ENCODE results near the gene NPIPA3. TPM values are rescaled to one million over a fixed set of nuclear protein-coding genes. Genes with fewer than 3 reads are reported as not detected.
"Not testable (repeated sequence)": the region's sequence is repeated elsewhere in the genome, so short reads cannot be mapped to it uniquely, and the experiment has no call there.

NPIPA3 gene
- total RNA-seq, 3 donors from 2014 or later = 1.1 to 3.4 TPM; not detected in 1

DNA sequence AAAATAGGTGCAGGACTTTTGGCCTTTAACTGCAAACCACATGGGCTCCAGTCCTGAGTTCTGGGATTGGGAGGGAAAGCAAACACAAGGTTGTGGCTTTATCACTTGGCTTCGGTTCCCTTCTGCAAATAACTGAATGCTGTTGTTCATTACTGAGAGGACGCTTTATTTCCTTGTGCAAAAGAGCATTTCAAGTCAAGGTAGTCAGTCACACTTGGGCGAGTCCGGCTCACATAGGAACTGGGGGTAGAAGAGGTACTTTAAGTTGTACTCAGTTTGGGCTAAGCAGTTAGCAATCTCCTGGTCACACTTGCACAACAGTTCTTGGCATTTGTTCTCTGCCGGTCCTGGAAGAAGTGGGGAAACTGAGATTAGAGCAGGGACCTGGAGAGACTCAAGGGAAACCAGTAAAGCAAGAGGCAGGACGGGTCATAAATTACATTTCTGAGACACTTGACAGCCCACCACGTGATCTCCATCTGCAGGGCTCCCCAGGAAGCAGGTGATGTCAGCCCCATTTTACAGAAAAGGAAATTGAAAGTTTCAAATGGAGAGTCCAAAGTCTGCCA lies 30.7 kb upstream of the NPIPA3 start:
- H3K36me3 ChIP-seq (ENCODE audit: low read depth) = peaks cover 8% of the 10 kb centered on the region
- no peaks in the 10 kb centered on the region for H3K9me3 ChIP-seq
- peak in 2 of 3 donors; percentile 47 to 71 for DNase-seq
- TF ChIP-seq, protein P1, sequence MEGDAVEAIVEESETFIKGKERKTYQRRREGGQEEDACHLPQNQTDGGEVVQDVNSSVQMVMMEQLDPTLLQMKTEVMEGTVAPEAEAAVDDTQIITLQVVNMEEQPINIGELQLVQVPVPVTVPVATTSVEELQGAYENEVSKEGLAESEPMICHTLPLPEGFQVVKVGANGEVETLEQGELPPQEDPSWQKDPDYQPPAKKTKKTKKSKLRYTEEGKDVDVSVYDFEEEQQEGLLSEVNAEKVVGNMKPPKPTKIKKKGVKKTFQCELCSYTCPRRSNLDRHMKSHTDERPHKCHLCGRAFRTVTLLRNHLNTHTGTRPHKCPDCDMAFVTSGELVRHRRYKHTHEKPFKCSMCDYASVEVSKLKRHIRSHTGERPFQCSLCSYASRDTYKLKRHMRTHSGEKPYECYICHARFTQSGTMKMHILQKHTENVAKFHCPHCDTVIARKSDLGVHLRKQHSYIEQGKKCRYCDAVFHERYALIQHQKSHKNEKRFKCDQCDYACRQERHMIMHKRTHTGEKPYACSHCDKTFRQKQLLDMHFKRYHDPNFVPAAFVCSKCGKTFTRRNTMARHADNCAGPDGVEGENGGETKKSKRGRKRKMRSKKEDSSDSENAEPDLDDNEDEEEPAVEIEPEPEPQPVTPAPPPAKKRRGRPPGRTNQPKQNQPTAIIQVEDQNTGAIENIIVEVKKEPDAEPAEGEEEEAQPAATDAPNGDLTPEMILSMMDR (IDR thresholded peaks at IDR 0.05) = no peak
- intact Hi-C loops (cut with DNase I, micrococcal nuclease) = no loop called here
- H3K4me3 ChIP-seq = no peak overlapping the region
- peak; percentile 55 for ATAC-seq
- peaks cover 30% of the 10 kb centered on the region for H3K4me1 ChIP-seq (ENCODE audit: low read depth)

DNA sequence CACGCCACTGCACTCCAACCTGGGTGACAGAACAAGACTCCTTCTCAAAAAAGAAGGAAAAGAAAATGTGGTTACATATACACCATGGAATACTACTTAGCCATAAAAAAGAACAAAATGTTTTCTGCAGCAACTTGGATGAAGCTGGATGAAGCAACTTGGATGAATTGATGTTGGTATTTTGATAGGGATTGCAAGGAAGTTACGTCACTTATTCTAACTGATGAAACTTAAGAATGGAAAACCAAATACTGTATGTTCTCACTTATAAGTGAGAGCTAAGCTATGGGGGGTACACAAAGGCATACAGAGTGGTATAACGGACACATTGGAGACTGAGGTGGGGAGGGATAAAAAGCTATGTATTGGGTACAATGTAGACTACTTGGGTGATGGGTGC lies 26.6 kb upstream of the NPIPA3 start:
- no peaks in the 10 kb centered on the region for H3K9me3 ChIP-seq
- TF ChIP-seq, protein P1 (IDR thresholded peaks at IDR 0.05) = no peak
- DNase-seq (no peak), ATAC-seq (no peak)
- H3K4me1 ChIP-seq (ENCODE audit: low read depth) = peaks cover 16% of the 10 kb centered on the region
- no peaks in the 10 kb centered on the region for H3K36me3 ChIP-seq (ENCODE audit: low read depth)
- no peak overlapping the region for H3K4me3 ChIP-seq
- intact Hi-C loops (cut with DNase I, micrococcal nuclease) = no loop called here

DNA sequence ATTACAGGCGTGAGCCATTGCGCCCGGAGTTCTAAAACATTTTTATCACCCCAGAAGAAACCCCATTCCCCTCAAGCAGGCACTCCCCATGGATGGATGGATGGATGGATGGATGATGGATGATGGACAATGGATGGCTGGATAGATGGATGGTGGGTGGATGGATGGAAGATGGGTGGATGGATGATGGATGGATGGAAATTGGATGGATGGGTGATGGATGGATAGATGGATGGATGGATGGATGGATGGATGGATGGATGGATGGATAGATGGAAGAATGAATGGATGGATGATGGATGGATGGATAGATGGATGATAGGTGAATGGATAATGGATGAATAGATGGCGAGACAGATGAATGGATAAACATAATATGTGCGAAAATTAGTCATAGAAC lies 25.6 kb upstream of the NPIPA3 start:
- intact Hi-C loops (cut with DNase I, micrococcal nuclease) = no loop called here
- no peak for ATAC-seq

DNA sequence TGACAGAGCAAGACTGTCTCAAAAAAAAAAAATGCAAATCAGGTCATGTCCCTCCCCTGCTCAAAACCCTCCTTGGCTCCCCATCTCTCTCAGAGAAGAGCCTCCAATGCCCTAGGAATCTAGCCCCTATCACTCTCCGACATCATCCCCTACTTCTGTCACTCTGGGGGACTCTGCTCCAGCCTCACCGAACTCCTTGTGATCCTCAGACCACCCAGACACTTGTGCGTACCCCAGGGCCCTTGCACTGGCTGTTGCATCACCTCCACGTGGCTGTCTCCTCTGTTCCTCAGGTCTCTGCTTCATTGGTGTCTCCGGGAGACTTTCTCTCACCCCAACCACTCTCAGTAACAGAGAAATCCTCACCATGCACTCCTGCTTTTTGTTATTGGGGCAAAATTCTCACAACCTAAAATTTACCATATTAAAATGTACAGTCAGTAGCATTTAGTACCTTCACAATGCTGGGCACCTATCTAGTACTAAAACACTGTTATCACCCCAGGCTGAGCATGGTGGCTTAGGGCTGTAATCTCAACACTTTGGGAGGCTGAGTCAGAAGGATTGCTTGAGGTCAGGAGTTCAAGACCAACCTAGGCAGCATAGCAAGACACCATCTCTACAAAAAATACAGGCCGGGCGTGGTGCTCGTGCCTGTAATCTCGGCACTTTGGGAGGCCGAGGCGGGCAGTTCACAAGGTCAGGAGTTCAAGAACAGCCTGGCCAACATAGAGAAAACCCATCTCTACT lies 24.3 kb upstream of the NPIPA3 start:
- no peaks in the 10 kb centered on the region for H3K4me1 ChIP-seq (ENCODE audit: low read depth)
- ATAC-seq = no peak
- H3K36me3 ChIP-seq (ENCODE audit: low read depth) = no peaks in the 10 kb centered on the region
- intact Hi-C loops (cut with DNase I, micrococcal nuclease) = no loop called here
- H3K9me3 ChIP-seq = no peaks in the 10 kb centered on the region
- DNase-seq = no peak
- H3K4me3 ChIP-seq = no peak overlapping the region
- TF ChIP-seq, protein P1 (IDR thresholded peaks at IDR 0.05) = no peak

More for the DNA sequence above, 25.6 kb upstream of the NPIPA3 start:
- H3K4me3 ChIP-seq = no peak overlapping the region
- H3K4me1 ChIP-seq (ENCODE audit: low read depth) = peaks cover 6% of the 10 kb centered on the region
- H3K9me3 ChIP-seq = no peaks in the 10 kb centered on the region
- H3K36me3 ChIP-seq (ENCODE audit: low read depth) = no peaks in the 10 kb centered on the region
- TF ChIP-seq, protein P1 (IDR thresholded peaks at IDR 0.05) = no peak
- no peak for DNase-seq

DNA sequence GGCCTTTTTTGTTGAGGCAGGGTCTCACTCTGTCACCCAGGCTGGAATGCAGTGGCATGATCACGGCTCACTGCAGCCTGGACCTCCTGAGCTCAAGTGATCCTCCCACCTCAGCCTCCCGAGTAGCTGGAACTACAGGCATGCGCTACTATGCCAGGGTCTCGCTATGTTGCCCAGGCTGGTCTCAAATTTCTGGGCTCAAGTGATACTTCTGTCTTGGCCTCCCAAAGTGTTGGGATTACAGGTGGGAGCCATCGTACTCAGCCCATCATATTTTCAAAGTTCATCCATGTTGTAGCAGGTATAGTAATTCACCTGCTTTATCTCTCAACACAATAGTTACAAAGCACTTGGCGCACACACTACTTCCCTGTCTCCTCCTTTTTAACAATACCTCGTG lies 22.8 kb upstream of the NPIPA3 start:
- intact Hi-C loops (cut with DNase I, micrococcal nuclease) = not testable (repeated sequence)

DNA sequence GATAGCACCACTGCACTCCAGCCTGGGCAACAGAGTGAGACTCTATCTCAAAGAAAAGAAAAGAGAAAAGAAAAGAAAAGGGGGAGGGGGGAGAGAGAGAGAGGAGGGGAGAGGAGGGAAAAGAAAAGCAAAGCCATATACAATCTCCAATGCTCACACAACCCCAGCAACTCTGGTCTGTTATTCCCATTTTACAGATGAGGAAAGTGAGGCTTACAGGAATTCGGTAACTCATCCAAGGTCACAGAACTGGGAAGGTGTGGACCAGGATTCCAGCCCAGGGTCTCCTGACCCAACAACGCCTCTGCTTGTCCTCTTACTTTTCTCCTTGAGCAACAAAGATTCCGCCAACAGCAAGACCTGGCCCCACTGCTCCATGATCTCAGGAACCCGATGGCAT lies 22.1 kb upstream of the NPIPA3 start:
- Histone ChIP-seq H3K4me1 (ENCODE audit: low read depth) (no peaks in the 10 kb centered on the region), H3K9me3 (no peaks in the 10 kb centered on the region), H3K4me3 (no peak overlapping the region), H3K36me3 (ENCODE audit: low read depth) (no peaks in the 10 kb centered on the region)
- no peak for ATAC-seq
- DNase-seq = no peak
- TF ChIP-seq, protein P1 (IDR thresholded peaks at IDR 0.05) = no peak
- intact Hi-C loops (cut with DNase I, micrococcal nuclease) = no loop called here

More for the DNA sequence above, 22.8 kb upstream of the NPIPA3 start:
- DNase-seq; H3K9me3 ChIP-seq; H3K4me3 ChIP-seq; H3K36me3 ChIP-seq (ENCODE audit: low read depth); H3K4me1 ChIP-seq (ENCODE audit: low read depth); ATAC-seq: not testable (repeated sequence)
